B cell (primary cell): ENCODE data around the gene PI4KB. TPM values are rescaled to one million over a fixed set of nuclear protein-coding genes. Genes with fewer than 3 reads are reported as not detected.
A peak's percentile ranks its signal among the peaks of the same experiment; 100 is the strongest.

Experiments
- ATAC-seq: fragments of 200-7000 bp; cut with Tn5 transposase; one replicate; pipeline ENCODE4 v1.10.0; 2021; ENCODE audit warnings: low read depth, mild to moderate bottlenecking, moderate number of reproducible peaks, moderate library complexity
- CTCF ChIA-PET: fragments of 350-600 bp; sonication (Branson Sonifier 250); formaldehyde crosslinking; loops from one replicate; lab custom pipeline; 2021; ENCODE audit warnings: antibody characterized with exemption, inconsistent platforms; lab: Charles Lee
- POLR2A ChIA-PET: fragments of 350-600 bp; sonication (Branson Sonifier 250); formaldehyde crosslinking; loops from one replicate; lab custom pipeline; 2021; ENCODE audit warnings: antibody characterized with exemption; lab: Charles Lee
- DNase-seq: peaks from one replicate; pipeline ENCODE4 v3.0.0; 2013
- H2AFZ ChIP-seq: 2 replicates; pipeline ENCODE4 v1.6.1; 2012; ENCODE audit warnings: mild to moderate bottlenecking, low read depth, low read length; ENCODE audit not compliant: insufficient read depth, poor library complexity, severe bottlenecking
- H3K27ac ChIP-seq, 2 donors: 1 replicate in 1 of 2; 2 replicates in 1 of 2; pipeline ENCODE4 v1.5.1; 2012 to 2013; ENCODE audit warnings: low read length in 2 of 2, mild to moderate bottlenecking in 2 of 2, moderate library complexity in 1 of 2
- H3K27me3 ChIP-seq, 4 experiments: fragments of 200-600 bp in 1 of 4; sonication (generic) in 1 of 4; replicated peaks in 1 of 4; 1 replicate in 2 of 4; 2 replicates in 2 of 4; pipeline versions ENCODE4 v1.6.1 to v1.7.0; 2013 to 2016; ENCODE audit warnings: low read length in 3 of 4, mild to moderate bottlenecking in 2 of 4, mixed read lengths in 1 of 4, moderate library complexity in 1 of 4; ENCODE audit not compliant: insufficient read depth in 4 of 4, control insufficient read depth in 3 of 4; ENCODE audit errors: control extremely low read depth in 1 of 4
- H3K36me3 ChIP-seq, 2 experiments: replicated peaks in 1 of 2; 1 replicate in 1 of 2; 2 replicates in 1 of 2; pipeline versions ENCODE4 v1.6.1 to v1.7.1; 2013; ENCODE audit warnings: low read length in 1 of 2; ENCODE audit not compliant: insufficient read depth in 2 of 2, control insufficient read depth in 1 of 2; ENCODE audit errors: control extremely low read depth in 1 of 2, extremely low read depth in 1 of 2
- H3K4me1 ChIP-seq, 2 donors: fragments of 200-600 bp in 1 of 2; sonication (generic) in 1 of 2; 1 replicate in 1 of 2; 2 replicates in 1 of 2; pipeline versions ENCODE4 v1.5.1 to v1.6.1; 2013 to 2017; ENCODE audit warnings: low read length in 2 of 2; ENCODE audit not compliant: control insufficient read depth in 2 of 2, insufficient read depth in 2 of 2
- H3K4me2 ChIP-seq: replicated peaks from 2 replicates; pipeline ENCODE3; 2012; ENCODE audit warnings: mild to moderate bottlenecking, low read depth, low read length; ENCODE audit not compliant: poor library complexity, severe bottlenecking
- H3K4me3 ChIP-seq, 5 experiments: fragments of 200-600 bp in 1 of 5; sonication (generic) in 1 of 5; 1 replicate in 3 of 5; 2 replicates in 2 of 5; pipeline versions ENCODE4 v1.5.1 to v1.7.0; 2011 to 2016; ENCODE audit warnings: low read length in 4 of 5, mild to moderate bottlenecking in 4 of 5, low read depth in 2 of 5, control low read depth in 1 of 5, moderate library complexity in 1 of 5; ENCODE audit not compliant: insufficient read depth in 1 of 5; ENCODE audit errors: control extremely low read depth in 1 of 5, extremely low read depth in 1 of 5
- H3K79me2 ChIP-seq: fragments of 200-600 bp; sonication (generic); one replicate; pipeline ENCODE4 v1.6.0; 2016; ENCODE audit warnings: low read length; ENCODE audit not compliant: control insufficient read depth, insufficient read depth
- H3K9ac ChIP-seq: fragments of 200-600 bp; sonication (generic); 2 replicates; pipeline ENCODE4 v1.6.1; 2017; ENCODE audit warnings: mild to moderate bottlenecking, low read length, moderate library complexity
- H3K9me3 ChIP-seq, 3 donors: one replicate each; pipeline versions ENCODE4 v1.6.1 to v1.7.1; 2013; ENCODE audit warnings: low read length in 2 of 3; ENCODE audit not compliant: control insufficient read depth in 2 of 3, insufficient read depth in 1 of 3; ENCODE audit errors: control extremely low read depth in 1 of 3
- H4K20me1 ChIP-seq: 2 replicates; pipeline ENCODE4 v1.6.0; 2012; ENCODE audit warnings: mild to moderate bottlenecking, low read length; ENCODE audit not compliant: insufficient read depth, control insufficient read depth, poor library complexity, severe bottlenecking
- H3K27ac Mint-ChIP-seq: one replicate; pipeline ENCODE4 v1.8.0; 2021; ENCODE audit warnings: mixed read lengths
- H3K27me3 Mint-ChIP-seq: one replicate; pipeline ENCODE4 v1.8.0; 2021; ENCODE audit warnings: mixed read lengths
- H3K4me1 Mint-ChIP-seq: one replicate; pipeline ENCODE4 v1.8.0; 2021; ENCODE audit warnings: mixed read lengths
- H3K4me3 Mint-ChIP-seq: one replicate; pipeline ENCODE4 v1.8.0; 2021; ENCODE audit warnings: mixed read lengths
- H3K9me3 Mint-ChIP-seq: one replicate; pipeline ENCODE4 v1.8.0; 2022; ENCODE audit warnings: mixed read lengths; ENCODE audit not compliant: insufficient read depth
- CTCF ChIP-seq: fragments of 200-600 bp; IDR thresholded peaks from one replicate; pipeline ENCODE4 v1.8.0; 2022; ENCODE audit warnings: antibody characterized with exemption, mild to moderate bottlenecking
- EZH2 ChIP-seq: IDR thresholded peaks from 2 replicates; pipeline ENCODE4 v1.6.1; 2012; ENCODE audit warnings: borderline replicate concordance, low read depth, mild to moderate bottlenecking, moderate library complexity, low read length; ENCODE audit not compliant: insufficient read depth, poor library complexity, severe bottlenecking
- WGBS: methylation state at CpG from one replicate; pipeline ENCODE4 v1.1.5; 2013; ENCODE audit warnings: missing lambda C conversion rate; ENCODE audit not compliant: insufficient coverage; 5-methylcytosine and 5-hydroxymethylcytosine counted together
- intact Hi-C: fragments of 100-400 bp; cut with micrococcal nuclease; formaldehyde crosslinking; loops from one replicate; pipeline ENCODE4 v1.10.0; 2022
- polyA plus RNA-seq: library from polyadenylated mRNA; depleted of rRNA; stranded (reverse); fragments of >200 nt; gene quantifications from 2 replicates; pipeline ENCODE4 v1.2.3, GENCODE V29; 2012
- total RNA-seq, 2 donors: library from RNA; stranded (reverse); fragments of 120-200 nt in 1 of 2; gene quantifications; 1 replicate in 1 of 2; 2 replicates in 1 of 2; pipeline versions ENCODE4 v1.2.3 to v1.2.4, GENCODE V29; 2013 to 2022

PI4KB gene
- total and polyA plus RNA-seq, 2 donors (not counting 1 experiment from before 2014, with no cell fraction given): 110 to 138 TPM

- Histone ChIP-seq H3K79me2 (no peaks in the 10 kb centered on the region), H3K4me3 (no peak overlapping the region), H4K20me1 (no peaks in the 10 kb centered on the region), H3K4me2 (no peak overlapping the region), H2AFZ (no peak overlapping the region), H3K9me3 (peaks cover 0 to 9% (median 7%) of the 10 kb centered on the region in 3 donors), H3K9ac (no peak overlapping the region), H3K36me3 (no peaks in the 10 kb centered on the region), H3K27me3 (peaks cover 0 to 5% (median 0%) of the 10 kb centered on the region in 4 experiments), H3K4me1 (no peaks in the 10 kb centered on the region), H3K27ac (no peak overlapping the region)
- no peak for DNase-seq
- 100% methylated on average over 2 of the region's 3 CpGs for WGBS
- Mint-ChIP-seq H3K4me1 (no peaks in the 10 kb centered on the region), H3K4me3 (no peak overlapping the region), H3K27me3 (no peaks in the 10 kb centered on the region), H3K9me3 (no peaks in the 10 kb centered on the region), H3K27ac (no peak overlapping the region)
- intact Hi-C loops: no loop called here
- ATAC-seq: no peak
- ChIA-PET CTCF (no interaction called here), POLR2A (no interaction called here)
- TF ChIP-seq EZH2 (no peak), CTCF (no peak)
Observed at GRCh38 chr1:151362308-151363155, 35.3 kb upstream of the PI4KB start.

- Histone ChIP-seq H3K36me3 (no peaks in the 10 kb centered on the region), H4K20me1 (no peaks in the 10 kb centered on the region), H3K79me2 (no peaks in the 10 kb centered on the region), H2AFZ (no peak overlapping the region), H3K9ac (no peak overlapping the region), H3K4me1 (no peaks in the 10 kb centered on the region), H3K27me3 (peaks cover 0 to 5% (median 0%) of the 10 kb centered on the region in 4 experiments), H3K4me2 (no peak overlapping the region), H3K9me3 (peaks cover 0 to 9% (median 7%) of the 10 kb centered on the region in 3 donors), H3K27ac (no peak overlapping the region), H3K4me3 (no peak overlapping the region)
- DNase-seq (no peak), ATAC-seq (no peak)
- no peaks in the 10 kb centered on the region for H3K27me3 Mint-ChIP-seq
- CTCF ChIA-PET: no interaction called here
- intact Hi-C loops: no loop called here
- POLR2A ChIA-PET: no interaction called here
- H3K9me3 Mint-ChIP-seq: no peaks in the 10 kb centered on the region
- TF ChIP-seq CTCF: peak; percentile 18
- TF ChIP-seq EZH2: no peak
- no peak overlapping the region for H3K4me3 Mint-ChIP-seq
- H3K4me1 Mint-ChIP-seq: no peaks in the 10 kb centered on the region
- no peak overlapping the region for H3K27ac Mint-ChIP-seq
Observed at GRCh38 chr1:151361883-151362282, 34.7 kb upstream of the PI4KB start.
